CD4-positive, alpha-beta T cell (primary cell): Measurements from ENCODE around the gene IQSEC3. TPM values are rescaled to one million over a fixed set of nuclear protein-coding genes. Genes with fewer than 3 reads are reported as not detected.

Source experiments
- ATAC-seq: fragments of 200-7000 bp; cut with Tn5 transposase; one replicate; pipeline ENCODE4 v1.10.0; 2022; ENCODE audit warnings: mild to moderate bottlenecking; ENCODE audit not compliant: poor library complexity
- CTCF ChIA-PET: fragments of 350-600 bp; sonication (Branson Sonifier 250); formaldehyde crosslinking; loops from one replicate; lab custom pipeline; 2021; ENCODE audit warnings: antibody characterized with exemption, inconsistent platforms; lab: Charles Lee
- POLR2A ChIA-PET: fragments of 350-600 bp; sonication (Branson Sonifier 250); formaldehyde crosslinking; loops from one replicate; lab custom pipeline; 2021; ENCODE audit warnings: antibody characterized with exemption, inconsistent platforms; lab: Charles Lee
- DNase-seq, 14 experiments: peaks; one replicate each; pipeline ENCODE4 v3.0.0-alpha.2; 2013 to 2020; ENCODE audit warnings: mixed read lengths in 2 of 14
- H3K27ac ChIP-seq, 2 donors: one replicate each; pipeline versions ENCODE4 v1.5.1 to v1.7.0; 2013; ENCODE audit warnings: low read length in 2 of 2, low read depth in 1 of 2, mild to moderate bottlenecking in 1 of 2
- H3K27me3 ChIP-seq, 2 experiments: 1 replicate in 1 of 2; 2 replicates in 1 of 2; pipeline versions ENCODE4 v1.6.1 to v1.7.0; 2013; ENCODE audit warnings: low read length in 2 of 2, control low read depth in 1 of 2, mild to moderate bottlenecking in 1 of 2, moderate library complexity in 1 of 2; ENCODE audit not compliant: insufficient read depth in 2 of 2, control insufficient read depth in 1 of 2
- H3K36me3 ChIP-seq: one replicate; pipeline ENCODE4 v1.6.1; 2013; ENCODE audit warnings: low read length, control low read depth; ENCODE audit not compliant: insufficient read depth
- H3K4me1 ChIP-seq: one replicate; pipeline ENCODE4 v1.6.1; 2013; ENCODE audit warnings: low read length, control low read depth; ENCODE audit not compliant: insufficient read depth
- H3K4me3 ChIP-seq: one replicate; pipeline ENCODE4 v1.5.1; 2013; ENCODE audit warnings: mild to moderate bottlenecking, low read length, moderate library complexity
- H3K9me3 ChIP-seq, 2 experiments: 1 replicate in 1 of 2; 2 replicates in 1 of 2; pipeline versions ENCODE4 v1.6.1 to v1.7.0; 2013; ENCODE audit warnings: low read length in 2 of 2, mild to moderate bottlenecking in 2 of 2, control low read depth in 1 of 2, moderate library complexity in 1 of 2; ENCODE audit not compliant: control insufficient read depth in 1 of 2, insufficient read depth in 1 of 2
- H3K27ac Mint-ChIP-seq: one replicate; pipeline ENCODE4 v1.8.0; 2020; ENCODE audit warnings: mixed read lengths
- H3K27me3 Mint-ChIP-seq: one replicate; pipeline ENCODE4 v1.8.0; 2021; ENCODE audit warnings: mixed read lengths
- H3K36me3 Mint-ChIP-seq: one replicate; pipeline ENCODE4 v1.8.0; 2021; ENCODE audit warnings: low read depth, mixed read lengths
- H3K4me1 Mint-ChIP-seq: one replicate; pipeline ENCODE4 v1.8.0; 2021; ENCODE audit warnings: low read depth, mixed read lengths
- H3K4me3 Mint-ChIP-seq: one replicate; pipeline ENCODE4 v1.8.0; 2020; ENCODE audit warnings: mild to moderate bottlenecking, mixed read lengths
- H3K9me3 Mint-ChIP-seq: one replicate; pipeline ENCODE4 v1.8.0; 2020; ENCODE audit warnings: mixed read lengths
- intact Hi-C, 2 experiments: fragments of 100-400 bp; cut with DNase I in 1 of 2; cut with micrococcal nuclease in 1 of 2; formaldehyde crosslinking; loops; one replicate each; pipeline versions ENCODE4 v1.15.1 to v1.9.0; 2023 to 2025; cut with DNase I, micrococcal nuclease
- total RNA-seq, 174 experiments: library from RNA in 2 of 174; stranded (reverse) in 2 of 174; gene quantifications; one replicate each; pipeline ENCODE4 v1.2.3 and lab custom pipeline; 2021 to 2026
- TF ChIP-seq, protein P1 (sequence below): fragments of 200-600 bp; IDR thresholded peaks from one replicate; pipeline ENCODE4 v1.8.0; 2022; ENCODE audit warnings: antibody characterized with exemption, mild to moderate bottlenecking

Gene IQSEC3
- total RNA-seq, 2 experiments from 2014 or later: 0.19 TPM; not detected in 1

GRCh38 chr12:220946-221550, 154.5 kb downstream of the IQSEC3 start:
- ATAC-seq: no peak
- no peak for DNase-seq
- no peaks in the 10 kb centered on the region for H3K36me3 Mint-ChIP-seq
- no peak overlapping the region for H3K27ac Mint-ChIP-seq
- Histone ChIP-seq H3K27me3 (no peaks in the 10 kb centered on the region), H3K4me1 (no peaks in the 10 kb centered on the region), H3K27ac (no peak overlapping the region), H3K36me3 (no peaks in the 10 kb centered on the region), H3K9me3 (no peaks in the 10 kb centered on the region), H3K4me3 (no peak overlapping the region)
- CTCF ChIA-PET: no interaction called here
- POLR2A ChIA-PET: no interaction called here
- intact Hi-C loops: no loop called here
- TF ChIP-seq, protein P1, sequence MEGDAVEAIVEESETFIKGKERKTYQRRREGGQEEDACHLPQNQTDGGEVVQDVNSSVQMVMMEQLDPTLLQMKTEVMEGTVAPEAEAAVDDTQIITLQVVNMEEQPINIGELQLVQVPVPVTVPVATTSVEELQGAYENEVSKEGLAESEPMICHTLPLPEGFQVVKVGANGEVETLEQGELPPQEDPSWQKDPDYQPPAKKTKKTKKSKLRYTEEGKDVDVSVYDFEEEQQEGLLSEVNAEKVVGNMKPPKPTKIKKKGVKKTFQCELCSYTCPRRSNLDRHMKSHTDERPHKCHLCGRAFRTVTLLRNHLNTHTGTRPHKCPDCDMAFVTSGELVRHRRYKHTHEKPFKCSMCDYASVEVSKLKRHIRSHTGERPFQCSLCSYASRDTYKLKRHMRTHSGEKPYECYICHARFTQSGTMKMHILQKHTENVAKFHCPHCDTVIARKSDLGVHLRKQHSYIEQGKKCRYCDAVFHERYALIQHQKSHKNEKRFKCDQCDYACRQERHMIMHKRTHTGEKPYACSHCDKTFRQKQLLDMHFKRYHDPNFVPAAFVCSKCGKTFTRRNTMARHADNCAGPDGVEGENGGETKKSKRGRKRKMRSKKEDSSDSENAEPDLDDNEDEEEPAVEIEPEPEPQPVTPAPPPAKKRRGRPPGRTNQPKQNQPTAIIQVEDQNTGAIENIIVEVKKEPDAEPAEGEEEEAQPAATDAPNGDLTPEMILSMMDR: no peak
- no peaks in the 10 kb centered on the region for H3K4me1 Mint-ChIP-seq
- peaks cover 9% of the 10 kb centered on the region for H3K27me3 Mint-ChIP-seq
- H3K9me3 Mint-ChIP-seq: no peaks in the 10 kb centered on the region
- H3K4me3 Mint-ChIP-seq: no peak overlapping the region

DNA sequence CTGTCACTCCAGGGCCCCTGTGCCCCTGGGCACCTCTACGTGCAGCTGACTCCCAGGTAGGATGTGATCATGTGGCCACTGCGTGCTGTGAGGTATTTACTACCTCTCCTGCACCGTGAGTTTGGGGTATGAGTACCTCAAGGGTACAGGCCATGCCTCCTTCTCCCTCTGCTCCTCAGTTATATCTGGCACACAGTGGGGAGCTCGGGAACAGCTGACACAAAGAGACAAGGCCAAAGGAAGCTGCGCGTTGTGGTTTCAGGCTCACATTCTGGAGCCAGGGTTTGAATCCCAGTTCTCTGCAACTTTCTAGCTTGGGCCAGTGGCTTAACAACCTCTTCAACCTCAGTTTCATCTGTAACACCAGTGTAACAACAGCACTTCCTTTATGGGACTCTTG, 155.2 kb downstream of the IQSEC3 start:
- Mint-ChIP-seq H3K9me3 (no peaks in the 10 kb centered on the region), H3K4me1 (no peaks in the 10 kb centered on the region), H3K27ac (no peak overlapping the region), H3K4me3 (no peak overlapping the region), H3K27me3 (peaks cover 6% of the 10 kb centered on the region), H3K36me3 (no peaks in the 10 kb centered on the region)
- H3K4me1 ChIP-seq: no peaks in the 10 kb centered on the region
- no peaks in the 10 kb centered on the region for H3K9me3 ChIP-seq
- no peaks in the 10 kb centered on the region for H3K36me3 ChIP-seq
- POLR2A ChIA-PET: no interaction called here
- CTCF ChIA-PET: no interaction called here
- intact Hi-C loops: no loop called here
- TF ChIP-seq, protein P1: no peak
- DNase-seq (no peak), ATAC-seq (no peak)
- no peak overlapping the region for H3K4me3 ChIP-seq
- H3K27ac ChIP-seq: no peak overlapping the region
- no peaks in the 10 kb centered on the region for H3K27me3 ChIP-seq

GRCh38 chr12:223841-224240, 157.3 kb downstream of the IQSEC3 start:
- H3K36me3 ChIP-seq: no peaks in the 10 kb centered on the region
- no peaks in the 10 kb centered on the region for H3K27me3 ChIP-seq
- POLR2A ChIA-PET: no interaction called here
- no peak for ATAC-seq
- no peak for DNase-seq
- no peak overlapping the region for H3K27ac ChIP-seq
- Mint-ChIP-seq H3K9me3 (no peaks in the 10 kb centered on the region), H3K4me1 (no peaks in the 10 kb centered on the region), H3K4me3 (no peak overlapping the region), H3K27me3 (no peaks in the 10 kb centered on the region), H3K36me3 (no peaks in the 10 kb centered on the region), H3K27ac (no peak overlapping the region)
- TF ChIP-seq, protein P1: no peak
- no peaks in the 10 kb centered on the region for H3K9me3 ChIP-seq
- CTCF ChIA-PET: no interaction called here
- no peaks in the 10 kb centered on the region for H3K4me1 ChIP-seq
- intact Hi-C loops: no loop called here
- no peak overlapping the region for H3K4me3 ChIP-seq
